Mucosa of stomach (tissue), 1 donor: ENCODE results near the gene APOBEC3B.
"Not testable (repeated sequence)": the region's sequence is repeated elsewhere in the genome, so short reads cannot be mapped to it uniquely, and the experiment has no call there.

ENCODE experiments used
- H3K27me3 ChIP-seq: one replicate; pipeline ENCODE4 v1.7.0; 2013; ENCODE audit warnings: mild to moderate bottlenecking, low read length; ENCODE audit not compliant: control insufficient read depth, insufficient read depth
- H3K36me3 ChIP-seq: one replicate; pipeline ENCODE4 v1.7.0; 2013; ENCODE audit warnings: low read length; ENCODE audit not compliant: control insufficient read depth, insufficient read depth
- H3K4me1 ChIP-seq: one replicate; pipeline ENCODE4 v1.7.0; 2013; ENCODE audit warnings: mild to moderate bottlenecking, low read length; ENCODE audit not compliant: control insufficient read depth, insufficient read depth
- H3K4me3 ChIP-seq: one replicate; pipeline ENCODE4 v1.7.0; 2013; ENCODE audit warnings: low read length
- H3K9ac ChIP-seq: one replicate; pipeline ENCODE4 v1.7.0; 2013; ENCODE audit warnings: mild to moderate bottlenecking, low read length, moderate library complexity
- H3K9me3 ChIP-seq: one replicate; pipeline ENCODE4 v1.7.0; 2013; ENCODE audit warnings: mild to moderate bottlenecking, low read length, moderate library complexity; ENCODE audit not compliant: control insufficient read depth
- donor health status: Pancreatic carcinoma.

Gene APOBEC3B

GRCh38 chr22:38953577-38954413, 28.4 kb upstream of the APOBEC3B start:
- H3K9ac ChIP-seq: peak overlapping the region; percentile 7

GRCh38 chr22:38954414-38955043, 27.6 kb upstream of the APOBEC3B start:
- Histone ChIP-seq H3K4me3 (no peak overlapping the region), H3K9me3 (no peaks in the 10 kb centered on the region), H3K36me3 (no peaks in the 10 kb centered on the region), H3K27me3 (no peaks in the 10 kb centered on the region), H3K9ac (no peak overlapping the region), H3K4me1 (peaks cover 38% of the 10 kb centered on the region)

More at GRCh38 chr22:38953577-38954413, 28.4 kb upstream of the APOBEC3B start:
- Histone ChIP-seq H3K36me3 (no peaks in the 10 kb centered on the region), H3K9me3 (no peaks in the 10 kb centered on the region), H3K4me3 (no peak overlapping the region), H3K4me1 (peaks cover 38% of the 10 kb centered on the region), H3K27me3 (no peaks in the 10 kb centered on the region)

- Histone ChIP-seq H3K9me3 (no peaks in the 10 kb centered on the region), H3K4me1 (peaks cover 38% of the 10 kb centered on the region), H3K36me3 (no peaks in the 10 kb centered on the region), H3K4me3 (no peak overlapping the region), H3K27me3 (no peaks in the 10 kb centered on the region), H3K9ac (no peak overlapping the region)
These were observed 26.8 kb upstream of the APOBEC3B start for GRCh38 chr22:38955250-38955905.

- H3K4me3 ChIP-seq: no peak overlapping the region
- H3K36me3 ChIP-seq: no peaks in the 10 kb centered on the region
- no peaks in the 10 kb centered on the region for H3K27me3 ChIP-seq
- peaks cover 34% of the 10 kb centered on the region for H3K4me1 ChIP-seq
- no peak overlapping the region for H3K9ac ChIP-seq
- no peaks in the 10 kb centered on the region for H3K9me3 ChIP-seq
These were observed 26.2 kb upstream of the APOBEC3B start for GRCh38 chr22:38955926-38956325.

GRCh38 chr22:38956551-38956950, 25.6 kb upstream of the APOBEC3B start:
- H3K9ac ChIP-seq: no peak overlapping the region
- no peaks in the 10 kb centered on the region for H3K36me3 ChIP-seq
- H3K4me3 ChIP-seq: no peak overlapping the region
- no peaks in the 10 kb centered on the region for H3K9me3 ChIP-seq
- H3K4me1 ChIP-seq: peaks cover 29% of the 10 kb centered on the region
- H3K27me3 ChIP-seq: no peaks in the 10 kb centered on the region

GRCh38 chr22:38957046-38957770, 24.9 kb upstream of the APOBEC3B start, which contains the start of gene APOBEC3A:
TSS of gene APOBEC3A (plus strand) at chr22:38957609. CDS start at chr22:38957692, 83 bp downstream.
- Histone ChIP-seq H3K4me1 (peaks cover 29% of the 10 kb centered on the region), H3K9ac (no peak within 1 kb of the TSS), H3K9me3 (no peaks in the 10 kb centered on the region), H3K36me3 (no peaks in the 10 kb centered on the region), H3K27me3 (no peaks in the 10 kb centered on the region), H3K4me3 (no peak within 1 kb of the TSS)

GRCh38 chr22:38957808-38958650, 24.1 kb upstream of the APOBEC3B start:
- H3K9me3 ChIP-seq: no peaks in the 10 kb centered on the region
- H3K36me3 ChIP-seq: no peaks in the 10 kb centered on the region
- no peak overlapping the region for H3K9ac ChIP-seq
- peaks cover 29% of the 10 kb centered on the region for H3K4me1 ChIP-seq
- H3K27me3 ChIP-seq: no peaks in the 10 kb centered on the region
- no peak overlapping the region for H3K4me3 ChIP-seq

- not testable (repeated sequence) for H3K36me3 ChIP-seq, H3K9me3 ChIP-seq, H3K9ac ChIP-seq, H3K4me3 ChIP-seq, H3K27me3 ChIP-seq
- peaks cover 31% of the 10 kb centered on the region for H3K4me1 ChIP-seq
These were observed 23.6 kb upstream of the APOBEC3B start for GRCh38 chr22:38958651-38958943.

GRCh38 chr22:38959590-38959989, 22.6 kb upstream of the APOBEC3B start:
- H3K4me3 ChIP-seq: no peak overlapping the region
- H3K27me3 ChIP-seq: no peaks in the 10 kb centered on the region
- no peaks in the 10 kb centered on the region for H3K9me3 ChIP-seq
- H3K36me3 ChIP-seq: no peaks in the 10 kb centered on the region
- H3K9ac ChIP-seq: no peak overlapping the region
- peaks cover 39% of the 10 kb centered on the region for H3K4me1 ChIP-seq

- H3K36me3 ChIP-seq, H3K9ac ChIP-seq, H3K27me3 ChIP-seq, H3K9me3 ChIP-seq, H3K4me3 ChIP-seq: not testable (repeated sequence)
- H3K4me1 ChIP-seq: peaks cover 34% of the 10 kb centered on the region
These were observed 21.5 kb upstream of the APOBEC3B start for GRCh38 chr22:38960673-38961072.

- H3K9ac ChIP-seq, H3K4me3 ChIP-seq, H3K27me3 ChIP-seq, H3K36me3 ChIP-seq, H3K9me3 ChIP-seq: not testable (repeated sequence)
- H3K4me1 ChIP-seq: peaks cover 18% of the 10 kb centered on the region
These were observed 18.8 kb upstream of the APOBEC3B start for GRCh38 chr22:38963291-38963738.
